HepG2 (cell line): ENCODE data around the gene NUP214. TPM values are rescaled to one million over a fixed set of nuclear protein-coding genes. Genes with fewer than 3 reads are reported as not detected.

ENCODE experiments used
- ATAC-seq: fragments of 200-7000 bp; cut with Tn5 transposase; 3 replicates; pipeline ENCODE4 v1.9.1; 2020; ENCODE audit warnings: mild to moderate bottlenecking, moderate library complexity
- BruUV-seq: library from RNA; stranded (reverse); fragments of 400-500 nt; replicated peaks from 2 replicates; lab custom pipeline; 2021; lab: Mats Ljungman, UMichigan
- CTCF ChIA-PET: fragments of 300-600 bp; formaldehyde crosslinking; extraction: SDS; loops from one replicate; lab custom pipeline; 2021; ENCODE audit warnings: low total read pairs, inconsistent platforms, low intra/inter-chr PET ratio; lab: Yijun Ruan, JAX
- POLR2A ChIA-PET: fragments of 350-600 bp; sonication (Branson Sonifier 250); formaldehyde crosslinking; loops from one replicate; lab custom pipeline; 2020; ENCODE audit warnings: antibody characterized with exemption, inconsistent platforms; lab: Yijun Ruan, JAX
- DNase-seq: peaks from one replicate; pipeline ENCODE4 v3.0.0-alpha.2; 2015; ENCODE audit warnings: low spot score
- FAIRE-seq: peaks from 3 replicates; lab custom pipeline; 2011; peaks lifted over from hg19 to GRCh38; lab: Jason Lieb, UNC
- H2AFZ ChIP-seq: one replicate; pipeline ENCODE4 v1.6.1; 2011; ENCODE audit warnings: low read length, inconsistent platforms
- H3K27ac ChIP-seq: fragments of 300-600 bp; 3 replicates; pipeline ENCODE4 v1.8.0; 2011; ENCODE audit warnings: mixed run types, mild to moderate bottlenecking, mixed read lengths, low read length, inconsistent platforms; ENCODE audit not compliant: insufficient read depth; ENCODE audit errors: extremely low read length
- H3K27me3 ChIP-seq, 2 experiments: fragments of 200-600 bp in 1 of 2; 2 replicates in 1 of 2; 3 replicates in 1 of 2; pipeline versions ENCODE4 v1.6.0 to v1.8.0; 2011; ENCODE audit warnings: low read length in 2 of 2, mild to moderate bottlenecking in 2 of 2, moderate library complexity in 2 of 2, inconsistent platforms in 1 of 2; ENCODE audit not compliant: insufficient read depth in 2 of 2, control insufficient read depth in 1 of 2
- H3K36me3 ChIP-seq, 2 experiments: fragments of 200-600 bp in 1 of 2; replicated peaks in 1 of 2; 2 replicates in 1 of 2; 3 replicates in 1 of 2; pipeline versions ENCODE4 v1.5.1 to v1.8.0; 2011; ENCODE audit warnings: low read length in 2 of 2, inconsistent platforms in 1 of 2; ENCODE audit not compliant: insufficient read depth in 2 of 2, control insufficient read depth in 1 of 2
- H3K4me1 ChIP-seq: 2 replicates; pipeline ENCODE4 v1.5.1; 2012; ENCODE audit warnings: low read length, inconsistent platforms; ENCODE audit not compliant: insufficient read depth
- H3K4me2 ChIP-seq: 2 replicates; pipeline ENCODE4 v1.6.0; 2011; ENCODE audit warnings: low read depth, low read length, inconsistent platforms
- H3K4me3 ChIP-seq, 3 experiments: fragments of 200-600 bp in 1 of 3; sonication (generic), shearing (Covaris generic) in 1 of 3; replicated peaks in 1 of 3; 2 replicates each; pipeline ENCODE4 v1.5.1; 2011 to 2016; ENCODE audit warnings: low read length in 3 of 3, inconsistent platforms in 2 of 3, low read depth in 2 of 3, mild to moderate bottlenecking in 2 of 3, control low read depth in 1 of 3, mixed read lengths in 1 of 3; ENCODE audit not compliant: insufficient read depth in 1 of 3
- H3K79me2 ChIP-seq: one replicate; pipeline ENCODE4 v1.6.1; 2011; ENCODE audit warnings: low read length, inconsistent platforms; ENCODE audit not compliant: insufficient read depth
- H3K9ac ChIP-seq: 2 replicates; pipeline ENCODE4 v1.6.0; 2011; ENCODE audit warnings: mild to moderate bottlenecking, low read depth, low read length, inconsistent platforms; ENCODE audit not compliant: insufficient read depth
- H3K9me3 ChIP-seq: 2 replicates; pipeline ENCODE4 v1.5.1; 2012; ENCODE audit warnings: mild to moderate bottlenecking, low read length
- H4K20me1 ChIP-seq: 2 replicates; pipeline ENCODE4 v1.6.0; 2011; ENCODE audit warnings: inconsistent platforms, mild to moderate bottlenecking, low read length, moderate library complexity; ENCODE audit not compliant: insufficient read depth
- CEBPB ChIP-seq: IDR thresholded peaks from 2 replicates; pipeline ENCODE4 v1.6.1; 2011; ENCODE audit warnings: low read depth, low read length, improper control_type of control experiment, borderline replicate concordance
- KDM4B ChIP-seq: sonication (generic); formaldehyde crosslinking; IDR thresholded peaks from 2 replicates; pipeline ENCODE4 v1.4.0; 2020; ENCODE audit warnings: missing genetic modification reagents
- PCBP2 ChIP-seq: fragments of 200-400 bp; formaldehyde crosslinking; optimal IDR thresholded peaks from 2 replicates; pipeline ENCODE3; 2018; ENCODE audit warnings: low read length, low read depth; ENCODE audit not compliant: poor library complexity, severe bottlenecking
- RFX5 ChIP-seq: IDR thresholded peaks from 2 replicates; pipeline ENCODE4 v1.6.1; 2011; ENCODE audit warnings: low read depth, low read length, improper control_type of control experiment
- SIX4 ChIP-seq: sonication (generic); formaldehyde crosslinking; IDR thresholded peaks from 2 replicates; pipeline ENCODE4 v1.4.0; 2020; ENCODE audit warnings: missing genetic modification reagents
- ZFY ChIP-seq: sonication (generic); formaldehyde crosslinking; IDR thresholded peaks from 2 replicates; pipeline ENCODE4 v1.4.0; 2020; ENCODE audit warnings: missing genetic modification reagents
- ZMYM2 ChIP-seq: sonication (generic); formaldehyde crosslinking; IDR thresholded peaks from 2 replicates; pipeline ENCODE4 v1.8.0; 2022; ENCODE audit warnings: mild to moderate bottlenecking, missing genetic modification reagents
- ZNF768 ChIP-seq: sonication (generic); formaldehyde crosslinking; IDR thresholded peaks from 2 replicates; pipeline ENCODE4 v1.4.0; 2020; ENCODE audit warnings: missing genetic modification reagents
- WGBS: methylation state at CpG from one replicate; pipeline ENCODE4 v1.1.6; 2017; ENCODE audit warnings: low lambda C conversion rate; 5-methylcytosine and 5-hydroxymethylcytosine counted together
- in situ Hi-C: cut with HindIII; loops from 2 replicates; pipeline ENCODE4 v1.10.0; 2017; ENCODE audit warnings: low pct_unique_long_range_greater_than_20kb; ENCODE audit not compliant: extremely low pct_ligation_motif_present
- intact Hi-C: fragments of 100-400 bp; cut with micrococcal nuclease; formaldehyde crosslinking; loops from one replicate; pipeline ENCODE4 v1.10.0; 2022; ENCODE audit not compliant: unreplicated experiment
- polyA plus RNA-seq, 8 experiments: library from polyadenylated mRNA; depleted of rRNA in 3 of 8; stranded (reverse) in 7 of 8; unstranded in 1 of 8; fragments of >200 nt; fragmentation: Illumina TruSeq in 4 of 8; extraction: Trizol in 4 of 8; gene quantifications; 2 replicates each; pipeline versions ENCODE4 v1.2.1 to v1.2.3, GENCODE V29; 2011 to 2016; ENCODE audit warnings: low read depth in 4 of 8, missing spikeins in 1 of 8, mixed read lengths in 1 of 8; ENCODE audit not compliant: insufficient read depth in 1 of 8
- total RNA-seq, 5 experiments: library from RNA; depleted of rRNA; stranded (reverse); fragments of >200 nt; fragmentation: Illumina TruSeq; extraction: Trizol; gene quantifications; 2 replicates each; pipeline ENCODE4 v1.2.3, GENCODE V29; 2016; ENCODE audit warnings: low read depth in 1 of 5
- TF ChIP-seq, protein P1 (sequence below): sonication (generic); formaldehyde crosslinking; IDR thresholded peaks from 2 replicates; pipeline ENCODE4 v1.5.1; 2020; ENCODE audit warnings: mild to moderate bottlenecking, missing genetic modification reagents, moderate library complexity
- TF ChIP-seq, protein P2 (sequence below): sonication (generic); formaldehyde crosslinking; IDR thresholded peaks from 2 replicates; pipeline ENCODE4 v1.8.1; 2023; ENCODE audit warnings: missing genetic modification reagents, mild to moderate bottlenecking, borderline replicate concordance
- TF ChIP-seq, protein P3 (sequence below): sonication (generic); formaldehyde crosslinking; IDR thresholded peaks from 2 replicates; pipeline ENCODE4 v1.5.0; 2020; ENCODE audit warnings: mild to moderate bottlenecking, missing genetic modification reagents

The NUP214 gene
- total and polyA plus RNA-seq, 2 of the 13 experiments (the other 11 are each of a cell fraction or from before 2014, with no cell fraction given): 8.4 to 16.0 TPM

DNA sequence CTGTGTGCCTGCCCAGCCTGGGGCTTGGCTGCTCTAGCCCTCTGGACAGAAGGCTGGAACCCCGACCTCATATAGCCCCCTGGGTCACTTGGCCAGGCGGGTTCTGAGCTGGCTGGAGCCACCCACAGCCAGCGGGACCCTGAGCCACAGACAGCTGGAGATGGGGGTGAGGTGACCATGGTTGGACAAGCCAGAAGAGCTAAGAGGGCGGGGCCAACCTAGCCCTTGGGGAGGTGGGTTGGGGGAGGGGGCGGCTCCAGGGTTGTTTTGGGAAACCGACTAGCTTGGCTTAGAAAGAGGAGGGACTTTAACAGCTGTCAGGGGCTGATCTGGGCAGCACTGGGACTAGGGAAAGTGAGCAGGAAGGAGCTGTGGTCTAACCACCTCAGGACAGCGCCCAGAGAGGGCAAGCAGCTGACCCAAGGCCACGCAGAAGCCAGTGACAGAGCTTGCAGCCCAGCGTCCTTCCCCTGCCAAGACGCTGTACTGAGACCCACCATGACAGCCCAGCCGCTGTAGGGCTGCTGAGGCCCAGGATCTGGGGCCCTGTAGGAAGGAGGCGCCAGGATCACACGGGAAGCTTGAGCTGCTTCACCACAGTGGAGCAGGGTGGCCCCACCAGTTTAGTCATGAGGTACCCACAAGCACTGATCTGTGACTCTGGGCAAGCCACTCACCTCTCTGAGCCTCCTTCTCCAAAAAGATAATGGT lies 26.8 kb upstream of the NUP214 start:
- Histone ChIP-seq H3K36me3 (no peaks in the 10 kb centered on the region), H3K4me3 (no peak overlapping the region), H3K27me3 (peaks cover under 1 to 29% of the 10 kb centered on the region in 2 experiments; a peak in 4 of 5 replicates), H3K4me1 (peaks cover 30% of the 10 kb centered on the region), H3K79me2 (no peaks in the 10 kb centered on the region), H3K27ac (no peak overlapping the region), H3K9ac (no peak overlapping the region), H3K4me2 (no peak overlapping the region), H2AFZ (no peak overlapping the region), H4K20me1 (no peaks in the 10 kb centered on the region), H3K9me3 (no peaks in the 10 kb centered on the region)
- TF ChIP-seq ZNF768 (CRISPR knock-in tag): peak; percentile 91
- no peak for TF ChIP-seq SIX4 (CRISPR knock-in tag)
- peak; percentile 0; the same call in 1 of the 2 replicates for TF ChIP-seq CEBPB
- TF ChIP-seq ZFY (CRISPR knock-in tag): no peak
- ChIA-PET CTCF (no interaction called here), POLR2A (interaction anchor here (1.7 to 4.5 kb wide), 2 partner anchors 23 to 26 kb away, joined by 6 to 19 read pairs; partner anchors contain the start of gene NUP214)
- no TSS peak for BruUV-seq
- intact Hi-C loops (no loop called here), in situ Hi-C loops (no loop called here)
- no peak for FAIRE-seq
- no peak for ATAC-seq
- 93% methylated on average over 6 of the region's 13 CpGs for WGBS
- no peak for DNase-seq

DNA sequence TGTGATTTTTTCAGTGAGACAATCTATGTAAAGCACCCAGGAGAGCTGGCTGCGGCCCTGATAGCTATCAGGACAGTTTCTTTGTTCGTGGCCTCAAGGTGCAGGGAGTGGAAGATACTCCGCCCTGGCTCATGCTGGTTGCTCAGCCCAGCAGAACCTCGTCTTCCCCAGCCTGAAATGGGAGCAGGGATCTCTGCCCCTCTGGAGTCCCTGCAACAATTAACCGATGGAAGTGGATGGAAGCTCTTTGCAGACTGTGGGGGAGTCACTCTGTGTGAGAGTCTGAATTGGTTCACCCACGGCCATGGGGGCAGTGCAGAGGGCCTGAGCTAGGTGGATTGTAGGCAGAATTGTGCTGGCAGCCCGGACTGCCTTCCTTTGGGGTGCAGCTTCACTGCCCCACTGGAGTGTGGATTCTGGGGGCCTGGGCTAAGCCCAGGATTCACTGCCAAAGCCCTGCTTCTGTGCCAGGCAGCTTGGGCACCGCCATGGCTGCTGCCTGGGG lies 26.2 kb upstream of the NUP214 start:
- Histone ChIP-seq H3K79me2 (no peaks in the 10 kb centered on the region), H4K20me1 (no peaks in the 10 kb centered on the region), H3K4me1 (peaks cover 29% of the 10 kb centered on the region), H3K27ac (no peak overlapping the region), H3K36me3 (no peaks in the 10 kb centered on the region), H2AFZ (no peak overlapping the region), H3K4me2 (no peak overlapping the region), H3K9me3 (no peaks in the 10 kb centered on the region), H3K27me3 (peaks cover 0 to 23% of the 10 kb centered on the region in 2 experiments; a peak in 3 of 5 replicates), H3K9ac (no peak overlapping the region), H3K4me3 (no peak overlapping the region)
- ChIA-PET CTCF (no interaction called here), POLR2A (interaction anchor here (1.7 to 4.5 kb wide), 2 partner anchors 23 to 26 kb away, joined by 6 to 19 read pairs; partner anchors contain the start of gene NUP214)
- no TSS peak for BruUV-seq
- in situ Hi-C loops: no loop called here
- DNase-seq (no peak), ATAC-seq (no peak), FAIRE-seq (no peak)
- intact Hi-C loops: no loop called here
- 92% methylated on average over 4 of the region's 8 CpGs for WGBS
- no peak for TF ChIP-seq RFX5
- no peak for TF ChIP-seq KDM4B (CRISPR knock-in tag)
- TF ChIP-seq PCBP2: no peak
- no peak for TF ChIP-seq ZMYM2 (CRISPR knock-in tag)
- TF ChIP-seq, protein P1, sequence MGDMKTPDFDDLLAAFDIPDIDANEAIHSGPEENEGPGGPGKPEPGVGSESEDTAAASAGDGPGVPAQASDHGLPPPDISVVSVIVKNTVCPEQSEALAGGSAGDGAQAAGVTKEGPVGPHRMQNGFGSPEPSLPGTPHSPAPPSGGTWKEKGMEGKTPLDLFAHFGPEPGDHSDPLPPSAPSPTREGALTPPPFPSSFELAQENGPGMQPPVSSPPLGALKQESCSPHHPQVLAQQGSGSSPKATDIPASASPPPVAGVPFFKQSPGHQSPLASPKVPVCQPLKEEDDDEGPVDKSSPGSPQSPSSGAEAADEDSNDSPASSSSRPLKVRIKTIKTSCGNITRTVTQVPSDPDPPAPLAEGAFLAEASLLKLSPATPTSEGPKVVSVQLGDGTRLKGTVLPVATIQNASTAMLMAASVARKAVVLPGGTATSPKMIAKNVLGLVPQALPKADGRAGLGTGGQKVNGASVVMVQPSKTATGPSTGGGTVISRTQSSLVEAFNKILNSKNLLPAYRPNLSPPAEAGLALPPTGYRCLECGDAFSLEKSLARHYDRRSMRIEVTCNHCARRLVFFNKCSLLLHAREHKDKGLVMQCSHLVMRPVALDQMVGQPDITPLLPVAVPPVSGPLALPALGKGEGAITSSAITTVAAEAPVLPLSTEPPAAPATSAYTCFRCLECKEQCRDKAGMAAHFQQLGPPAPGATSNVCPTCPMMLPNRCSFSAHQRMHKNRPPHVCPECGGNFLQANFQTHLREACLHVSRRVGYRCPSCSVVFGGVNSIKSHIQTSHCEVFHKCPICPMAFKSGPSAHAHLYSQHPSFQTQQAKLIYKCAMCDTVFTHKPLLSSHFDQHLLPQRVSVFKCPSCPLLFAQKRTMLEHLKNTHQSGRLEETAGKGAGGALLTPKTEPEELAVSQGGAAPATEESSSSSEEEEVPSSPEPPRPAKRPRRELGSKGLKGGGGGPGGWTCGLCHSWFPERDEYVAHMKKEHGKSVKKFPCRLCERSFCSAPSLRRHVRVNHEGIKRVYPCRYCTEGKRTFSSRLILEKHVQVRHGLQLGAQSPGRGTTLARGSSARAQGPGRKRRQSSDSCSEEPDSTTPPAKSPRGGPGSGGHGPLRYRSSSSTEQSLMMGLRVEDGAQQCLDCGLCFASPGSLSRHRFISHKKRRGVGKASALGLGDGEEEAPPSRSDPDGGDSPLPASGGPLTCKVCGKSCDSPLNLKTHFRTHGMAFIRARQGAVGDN (CRISPR knock-in tag): no peak
- TF ChIP-seq, protein P2, sequence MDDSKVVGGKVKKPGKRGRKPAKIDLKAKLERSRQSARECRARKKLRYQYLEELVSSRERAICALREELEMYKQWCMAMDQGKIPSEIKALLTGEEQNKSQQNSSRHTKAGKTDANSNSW (CRISPR knock-in tag): no peak
- TF ChIP-seq, protein P3, sequence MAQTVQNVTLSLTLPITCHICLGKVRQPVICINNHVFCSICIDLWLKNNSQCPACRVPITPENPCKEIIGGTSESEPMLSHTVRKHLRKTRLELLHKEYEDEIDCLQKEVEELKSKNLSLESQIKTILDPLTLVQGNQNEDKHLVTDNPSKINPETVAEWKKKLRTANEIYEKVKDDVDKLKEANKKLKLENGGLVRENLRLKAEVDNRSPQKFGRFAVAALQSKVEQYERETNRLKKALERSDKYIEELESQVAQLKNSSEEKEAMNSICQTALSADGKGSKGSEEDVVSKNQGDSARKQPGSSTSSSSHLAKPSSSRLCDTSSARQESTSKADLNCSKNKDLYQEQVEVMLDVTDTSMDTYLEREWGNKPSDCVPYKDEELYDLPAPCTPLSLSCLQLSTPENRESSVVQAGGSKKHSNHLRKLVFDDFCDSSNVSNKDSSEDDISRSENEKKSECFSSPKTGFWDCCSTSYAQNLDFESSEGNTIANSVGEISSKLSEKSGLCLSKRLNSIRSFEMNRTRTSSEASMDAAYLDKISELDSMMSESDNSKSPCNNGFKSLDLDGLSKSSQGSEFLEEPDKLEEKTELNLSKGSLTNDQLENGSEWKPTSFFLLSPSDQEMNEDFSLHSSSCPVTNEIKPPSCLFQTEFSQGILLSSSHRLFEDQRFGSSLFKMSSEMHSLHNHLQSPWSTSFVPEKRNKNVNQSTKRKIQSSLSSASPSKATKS (CRISPR knock-in tag): no peak
